Measurements from ENCODE around the gene SLC25A39.

- TF ChIP-seq CTCF (IDR thresholded peaks at IDR 0.05), result no peak
- TF ChIP-seq POLR2AphosphoS5 (IDR thresholded peaks at IDR 0.05; ENCODE audit: insufficient read depth in 1 of 2, low read depth in 1 of 2), result no peak
- no peak for TF ChIP-seq POLR2A (IDR thresholded peaks at IDR 0.05)
These were observed 15.8 kb downstream of the SLC25A39 start for GRCh38 chr17:44308865-44309264.

All from vagina (tissue), 2 donors.